ENCODE results near the gene DAAM2.

DNA sequence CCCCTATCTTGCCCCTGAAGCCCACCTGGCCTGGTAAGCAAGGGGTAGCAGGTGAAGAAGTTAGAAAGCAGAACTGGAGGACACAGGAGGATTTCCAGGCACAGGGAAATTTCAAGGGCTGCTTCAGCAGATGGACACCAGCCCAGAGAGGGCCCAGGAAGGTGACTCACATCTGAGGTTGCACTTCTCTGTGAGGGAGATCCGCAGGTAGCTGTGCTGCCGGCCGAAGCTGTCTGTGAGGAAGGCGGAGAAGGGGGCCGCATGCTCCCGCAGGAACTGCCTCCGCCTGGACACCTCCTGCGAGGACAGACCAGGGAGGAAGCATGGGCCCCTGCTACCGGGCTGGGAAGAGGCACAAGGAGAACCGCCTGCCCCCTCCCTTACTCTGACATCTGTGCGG lies 135.0 kb downstream of the DAAM2 start:
- TF ChIP-seq POLR2A (IDR thresholded peaks at IDR 0.05) = no peak
- TF ChIP-seq, protein P1, sequence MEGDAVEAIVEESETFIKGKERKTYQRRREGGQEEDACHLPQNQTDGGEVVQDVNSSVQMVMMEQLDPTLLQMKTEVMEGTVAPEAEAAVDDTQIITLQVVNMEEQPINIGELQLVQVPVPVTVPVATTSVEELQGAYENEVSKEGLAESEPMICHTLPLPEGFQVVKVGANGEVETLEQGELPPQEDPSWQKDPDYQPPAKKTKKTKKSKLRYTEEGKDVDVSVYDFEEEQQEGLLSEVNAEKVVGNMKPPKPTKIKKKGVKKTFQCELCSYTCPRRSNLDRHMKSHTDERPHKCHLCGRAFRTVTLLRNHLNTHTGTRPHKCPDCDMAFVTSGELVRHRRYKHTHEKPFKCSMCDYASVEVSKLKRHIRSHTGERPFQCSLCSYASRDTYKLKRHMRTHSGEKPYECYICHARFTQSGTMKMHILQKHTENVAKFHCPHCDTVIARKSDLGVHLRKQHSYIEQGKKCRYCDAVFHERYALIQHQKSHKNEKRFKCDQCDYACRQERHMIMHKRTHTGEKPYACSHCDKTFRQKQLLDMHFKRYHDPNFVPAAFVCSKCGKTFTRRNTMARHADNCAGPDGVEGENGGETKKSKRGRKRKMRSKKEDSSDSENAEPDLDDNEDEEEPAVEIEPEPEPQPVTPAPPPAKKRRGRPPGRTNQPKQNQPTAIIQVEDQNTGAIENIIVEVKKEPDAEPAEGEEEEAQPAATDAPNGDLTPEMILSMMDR (IDR thresholded peaks at IDR 0.05) = no peak
- no peak for TF ChIP-seq POLR2AphosphoS5 (IDR thresholded peaks at IDR 0.05)

All from prostate gland (tissue), 2 donors.